Heart left ventricle (tissue), 16 donors: Measurements from ENCODE around the gene EIF2B2. TPM values are rescaled to one million over a fixed set of nuclear protein-coding genes. Genes with fewer than 3 reads are reported as not detected.

Source experiments
- ATAC-seq, 4 donors: fragments of 200-7000 bp; cut with Tn5 transposase; one replicate each; pipeline ENCODE4 v1.9.1; 2020 to 2022; ENCODE audit warnings: moderate library complexity in 4 of 4, mild to moderate bottlenecking in 3 of 4, moderate number of reproducible peaks in 1 of 4
- DNase-seq, 5 donors: peaks; one replicate each; pipeline ENCODE4 v3.0.0-alpha.2; 2020
- H3K27ac ChIP-seq, 12 donors: fragments of 200-600 bp; sonication (generic) in 4 of 12; one replicate each; pipeline versions ENCODE4 v1.5.0 to v1.8.0; 2016 to 2022; ENCODE audit warnings: mild to moderate bottlenecking in 2 of 12
- H3K27me3 ChIP-seq, 9 donors: fragments of 200-600 bp; sonication (generic) in 2 of 9; one replicate each; pipeline versions ENCODE4 v1.5.1 to v1.8.0; 2016 to 2022; ENCODE audit warnings: mild to moderate bottlenecking in 3 of 9
- H3K36me3 ChIP-seq, 9 donors: fragments of 200-600 bp; sonication (generic) in 2 of 9; one replicate each; pipeline versions ENCODE4 v1.5.0 to v1.8.0; 2018 to 2022; ENCODE audit warnings: mild to moderate bottlenecking in 2 of 9
- H3K4me1 ChIP-seq, 12 donors: fragments of 200-600 bp; sonication (generic) in 4 of 12; one replicate each; pipeline versions ENCODE4 v1.5.0 to v1.8.0; 2016 to 2022; ENCODE audit warnings: mild to moderate bottlenecking in 3 of 12
- H3K4me3 ChIP-seq, 12 donors: fragments of 200-600 bp; sonication (generic) in 4 of 12; one replicate each; pipeline versions ENCODE4 v1.5.0 to v1.8.0; 2017 to 2022; ENCODE audit warnings: mild to moderate bottlenecking in 9 of 12, moderate library complexity in 4 of 12
- H3K9me3 ChIP-seq, 12 donors: fragments of 200-600 bp; sonication (generic) in 4 of 12; one replicate each; pipeline versions ENCODE4 v1.5.0 to v1.8.0; 2016 to 2022; ENCODE audit warnings: mild to moderate bottlenecking in 1 of 12
- CTCF ChIP-seq, 12 donors: fragments of 200-600 bp; sonication (generic) in 4 of 12; IDR thresholded peaks; one replicate each; pipeline versions ENCODE4 v1.5.0 to v1.8.0; 2018 to 2022; ENCODE audit warnings: antibody characterized with exemption in 12 of 12, mild to moderate bottlenecking in 5 of 12
- POLR2A ChIP-seq, 2 donors: fragments of 450-650 bp; IDR thresholded peaks; one replicate each; pipeline ENCODE4 v1.6.1; 2017; ENCODE audit warnings: antibody characterized with exemption in 2 of 2, mild to moderate bottlenecking in 2 of 2, moderate library complexity in 2 of 2
- WGBS, 4 donors: extraction: QIAGEN DNeasy Blood & Tissue Kit in 2 of 4; methylation state at CpG; one replicate each; pipeline versions ENCODE4 v1.1.5 to v1.1.7; 2013 to 2018; 5-methylcytosine and 5-hydroxymethylcytosine counted together
- intact Hi-C, 10 donors: fragments of 100-400 bp; cut with DNase I; formaldehyde crosslinking; loops; one replicate each; pipeline versions ENCODE4 v1.11.1 to v1.14.2; 2022
- polyA plus RNA-seq, 2 donors: library from polyadenylated mRNA; stranded (reverse); fragments of 200-250 nt; gene quantifications; one replicate each; pipeline ENCODE4 v1.2.3, GENCODE V29; 2013
- total RNA-seq, 9 donors: library from RNA; depleted of rRNA in 2 of 9; stranded (reverse); fragments of >200 nt in 2 of 9; fragmentation: NEBNext Ultra II Directional in 3 of 9; extraction: Animal tissue kit (Norgen Biotek cat#: 25700) in 3 of 9; gene quantifications; one replicate each; pipeline versions ENCODE4 v1.1.0 to v1.2.4, GENCODE V29; 2016 to 2023
- donor health status: ischemic (EF 13 %, LVEDD 7.1; RV severe dilation, severe dysfunction).
- donor health status: healthy with polysubstance abuse.
- donor health status: DM: no; HTN: yes; CAD: no.
- donor health status: DM: no; HTN: no; CAD: no.
- donor health status: ischemic (EF 25% LVEDD 6.9; RV normal size, moderate dysfunction).
- donor health status: ischemic (EF 25% LVEDD 5.7; RV mildly dilated, moderate dysfunction).
- donor health status: healthy.
- donor health status: DM: yes; HTN: yes; CAD: no.
- donor health status: ischemic (EF 35%, LVEDD 5.7; RV mildly dilated, moderate dysfunction).
- donor health status: nonischemic (EF 11% LVEDD 7.7; RV severe dilation, severe dysfunction).
- donor health status: DM: yes; HTN: yes; CAD: no.
- donor health status: PGD.
- donor health status: ischemic (EF 29% LVEDD 5.4; RV normal size, mild dysfunction).
- donor health status: nonischemic (EF 23%, LVEDD 6.1; RV moderate dilation, normal function).

EIF2B2 gene
- total and polyA plus RNA-seq, 11 donors: 16.0 to 68.8 (median 30.3) TPM

DNA sequence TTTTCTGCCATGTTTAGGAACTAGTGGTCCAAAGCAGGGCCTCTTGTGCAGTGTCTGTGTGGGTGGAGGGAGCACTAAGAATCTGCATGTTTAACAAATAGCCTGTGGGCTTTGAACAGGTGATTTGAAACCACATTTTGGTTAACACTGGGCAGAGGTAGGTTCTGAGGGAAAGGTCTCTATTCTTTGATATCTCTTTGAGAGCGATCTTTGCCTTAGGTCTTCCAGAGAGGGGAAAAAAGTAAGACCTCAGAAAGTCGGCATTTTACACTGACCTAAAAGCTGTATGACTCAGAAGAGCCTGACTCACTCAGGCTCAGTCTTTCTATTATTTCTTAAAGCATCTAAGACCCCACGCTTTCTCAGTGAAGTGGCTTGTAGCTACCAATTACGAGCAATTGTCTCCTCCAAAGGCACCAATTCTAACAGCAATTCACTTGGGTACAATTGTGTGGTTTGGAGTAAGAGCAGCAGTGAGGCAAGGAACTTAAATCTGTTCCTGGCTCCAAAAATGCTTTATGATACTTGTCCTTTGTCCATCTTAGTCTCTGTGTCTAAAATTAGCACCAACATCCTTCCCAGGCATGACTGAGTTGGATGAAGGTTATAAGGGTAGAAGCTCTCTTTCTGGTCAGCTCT is 8.8 kb downstream of the EIF2B2 start:
- 53 to 69% (median 61%) methylated on average over 4 of the region's 4 CpGs for WGBS, 4 donors
- peaks cover 0 to 93% (median 74%) of the 10 kb centered on the region in 9 donors for H3K36me3 ChIP-seq
- intact Hi-C loops: loop anchor here in 5 of 10 donors (5.0 kb wide), 4 partner anchors 41 to 69 kb away; partner anchors contain the start of genes ZC2HC1C (in 3 of the 5) and MLH3 (in 1 of the 5)
- peak overlapping the region in 11 of 12 donors; percentile 20 to 78 (median 66) for H3K27ac ChIP-seq
- peaks cover 7 to 37% (median 27%) of the 10 kb centered on the region in 12 donors for H3K4me1 ChIP-seq
- no peak for DNase-seq
- TF ChIP-seq CTCF (IDR thresholded peaks at IDR 0.05) (no peak), POLR2A (IDR thresholded peaks at IDR 0.05) (no peak)
- H3K4me3 ChIP-seq: no peak overlapping the region
- ATAC-seq: peak in 3 of 4 donors; percentile 65 to 72 (median 67)
- no peaks in the 10 kb centered on the region for H3K27me3 ChIP-seq
- H3K9me3 ChIP-seq: no peaks in the 10 kb centered on the region

- WGBS, 4 donors: 40 to 60% (median 45%) methylated on average over 6 of the region's 6 CpGs
- H3K9me3 ChIP-seq: no peaks in the 10 kb centered on the region
- no peaks in the 10 kb centered on the region for H3K27me3 ChIP-seq
- TF ChIP-seq CTCF (IDR thresholded peaks at IDR 0.05) (no peak), POLR2A (IDR thresholded peaks at IDR 0.05) (no peak)
- H3K4me3 ChIP-seq: no peak overlapping the region
- peak; percentile 44 to 76 (median 68) for ATAC-seq
- H3K4me1 ChIP-seq: peaks cover 7 to 37% (median 27%) of the 10 kb centered on the region in 12 donors
- peak in 3 of 5 donors; percentile 23 to 61 (median 29) for DNase-seq
- intact Hi-C loops: loop anchor here in 5 of 10 donors (5.0 kb wide), 4 partner anchors 39 to 71 kb away; partner anchors contain the start of genes ZC2HC1C (in 3 of the 5) and MLH3 (in 1 of the 5)
- peak overlapping the region in 10 of 12 donors; percentile 12 to 77 (median 42) for H3K27ac ChIP-seq
- peaks cover 1 to 93% (median 74%) of the 10 kb centered on the region in 9 donors for H3K36me3 ChIP-seq
Measured at GRCh38 chr14:75013290-75013689, 10.6 kb downstream of the EIF2B2 start.

DNA sequence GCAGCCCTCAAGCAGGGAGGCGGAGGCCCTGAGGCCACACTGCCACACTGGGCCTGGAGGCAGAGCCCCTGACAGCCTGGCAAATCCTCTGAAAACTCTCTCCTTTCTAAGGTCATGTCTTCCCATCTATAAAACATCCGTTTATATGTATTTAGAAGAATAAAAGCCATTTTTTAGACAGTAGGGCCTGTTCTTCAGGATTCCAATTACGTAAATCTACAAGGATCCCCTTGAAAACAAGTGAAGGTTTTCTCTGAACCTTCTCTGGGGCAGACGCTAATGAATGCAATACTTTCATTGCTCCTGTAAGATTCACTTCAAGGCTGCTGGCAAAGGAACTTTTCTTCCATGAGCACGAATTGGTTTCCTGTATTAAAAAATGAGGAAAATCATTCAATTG is 12.8 kb downstream of the EIF2B2 start:
- Histone ChIP-seq H3K4me3 (no peak overlapping the region), H3K27ac (no peak overlapping the region), H3K4me1 (peaks cover 7 to 37% (median 27%) of the 10 kb centered on the region in 12 donors), H3K36me3 (peaks cover 4 to 91% (median 73%) of the 10 kb centered on the region in 9 donors), H3K9me3 (no peaks in the 10 kb centered on the region), H3K27me3 (no peaks in the 10 kb centered on the region)
- TF ChIP-seq CTCF (IDR thresholded peaks at IDR 0.05) (no peak), POLR2A (IDR thresholded peaks at IDR 0.05) (no peak)
- intact Hi-C loops: no loop called here
- DNase-seq: no peak
- ATAC-seq: no peak
- 80 to 92% (median 89%) methylated on average over 5 of the region's 5 CpGs for WGBS, 4 donors

DNA sequence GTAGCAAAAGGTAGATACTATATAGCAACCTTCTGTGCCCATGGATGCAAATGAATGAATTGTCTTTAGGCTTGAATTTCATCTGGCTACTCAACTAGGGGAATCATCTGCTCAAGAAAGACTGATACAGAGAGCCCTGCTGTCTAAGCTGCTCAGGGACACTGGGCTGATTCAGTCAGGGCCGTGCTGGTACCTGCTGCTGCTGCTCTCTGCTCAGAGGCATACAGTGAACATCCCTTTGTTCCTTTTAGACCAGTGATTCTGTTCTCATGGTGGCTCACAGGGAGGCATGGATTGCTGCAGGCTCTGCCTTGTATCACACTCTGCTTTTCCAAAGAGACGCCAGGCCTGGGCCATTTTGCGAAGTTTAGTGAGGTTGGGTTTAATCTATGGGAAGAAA is 14.1 kb downstream of the EIF2B2 start:
- no peak for ATAC-seq
- DNase-seq: no peak
- 91 to 100% (median 97%) methylated on average over 3 of the region's 3 CpGs for WGBS, 4 donors
- H3K9me3 ChIP-seq: no peaks in the 10 kb centered on the region
- H3K36me3 ChIP-seq: peaks cover 4 to 96% (median 82%) of the 10 kb centered on the region in 9 donors
- H3K27ac ChIP-seq: no peak overlapping the region
- TF ChIP-seq POLR2A (IDR thresholded peaks at IDR 0.05) (no peak), CTCF (IDR thresholded peaks at IDR 0.05) (no peak)
- no peak overlapping the region for H3K4me3 ChIP-seq
- intact Hi-C loops: no loop called here
- H3K4me1 ChIP-seq: peaks cover 3 to 25% (median 18%) of the 10 kb centered on the region in 12 donors
- H3K27me3 ChIP-seq: no peaks in the 10 kb centered on the region
